Islet of Langerhans (tissue), 1 donor: ENCODE measurements around the gene LYSET.
"Not testable (repeated sequence)": the region's sequence is repeated elsewhere in the genome, so short reads cannot be mapped to it uniquely, and the experiment has no call there.

Experiments
- FAIRE-seq: peaks from one replicate; lab custom pipeline; 2011; peaks lifted over from hg19 to GRCh38; lab: Jason Lieb, UNC

LYSET gene

GRCh38 chr14:93230539-93230938, 45.4 kb downstream of the LYSET start:
- no peak for FAIRE-seq

- no peak for FAIRE-seq
Measured at GRCh38 chr14:93231129-93231979, 46.2 kb downstream of the LYSET start.

- no peak for FAIRE-seq
Measured at GRCh38 chr14:93232159-93232558, 47.0 kb downstream of the LYSET start.

GRCh38 chr14:93233078-93233477, 48.0 kb downstream of the LYSET start:
- FAIRE-seq = not testable (repeated sequence)

- FAIRE-seq = no peak
Measured at GRCh38 chr14:93234798-93235197, 49.7 kb downstream of the LYSET start.
